ENCODE results near the gene ADAMTS18. TPM values are rescaled to one million over a fixed set of nuclear protein-coding genes. Genes with fewer than 3 reads are reported as not detected.

ADAMTS18 gene
- total and polyA plus RNA-seq, 2 donors (not counting 3 experiments of a cell fraction or from before 2014, with no cell fraction given) = 18.4 to 27.5 TPM

DNA sequence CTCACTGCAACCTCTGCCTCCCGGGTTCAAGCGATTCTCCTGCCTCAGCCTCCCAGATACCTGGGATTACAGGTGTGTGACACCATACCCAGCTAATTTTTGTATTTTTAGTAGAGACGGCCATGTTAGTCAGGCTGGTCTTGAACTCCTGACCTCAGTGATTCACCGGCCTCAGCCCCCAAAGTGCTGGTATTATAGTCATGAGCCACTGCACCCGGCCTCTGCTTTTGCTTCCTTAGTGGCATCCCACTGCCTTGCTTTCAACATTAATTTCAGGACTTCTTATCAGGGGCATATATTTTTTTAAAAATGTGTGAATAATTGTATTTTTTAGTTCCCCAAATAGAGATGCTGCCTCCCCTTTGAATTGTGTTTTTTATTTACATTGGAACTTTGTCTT, 136.8 kb downstream of the ADAMTS18 start:
- Histone ChIP-seq H3K36me3 (ENCODE audit: control insufficient read depth in 2 of 2, extremely low read depth in 1 of 2, insufficient read depth in 2 of 2, low read length in 2 of 2) (peaks cover 0 to 9% of the 10 kb centered on the region in 2 experiments), H3K4me2 (ENCODE audit: insufficient read depth, low read length) (peak overlapping the region; percentile 18), H3K9ac (replicated peaks; ENCODE audit: extremely low read depth, insufficient read depth, low read length) (peak overlapping the region; percentile 78), H3K4me1 (ENCODE audit: control insufficient read depth, extremely low read depth, insufficient read depth, low read length) (peaks cover 44% of the 10 kb centered on the region), H3K27ac (ENCODE audit: insufficient read depth, low read depth, low read length) (peak overlapping the region; percentile 98), H3K27me3 (ENCODE audit: control insufficient read depth in 2 of 2, insufficient read depth in 2 of 2, low read length in 2 of 2) (no peaks in the 10 kb centered on the region), H3K79me2 (ENCODE audit: control insufficient read depth, insufficient read depth, low read length) (no peaks in the 10 kb centered on the region), H3K9me3 (replicated peaks; ENCODE audit: control insufficient read depth, insufficient read depth, low read length) (no peaks in the 10 kb centered on the region), H2AFZ (ENCODE audit: low read depth, low read length) (no peak overlapping the region), H3K4me3 (replicated peaks in 1 of 3; ENCODE audit: insufficient read depth in 1 of 3, low read depth in 1 of 3, low read length in 3 of 3) (no peak overlapping the region), H4K20me1 (replicated peaks; ENCODE audit: control insufficient read depth, extremely low read depth, insufficient read depth, low read length) (no peaks in the 10 kb centered on the region), H3K9me1 (replicated peaks; ENCODE audit: control insufficient read depth, extremely low read depth, insufficient read depth, low read length) (no peaks in the 10 kb centered on the region)
- no TSS peak for BruUV-seq (replicated peaks)
- peak; percentile 60 for DNase-seq (ENCODE audit: low read depth, low spot score)
- TF ChIP-seq FOS (IDR thresholded peaks at IDR 0.05; ENCODE audit: borderline replicate concordance, insufficient read depth, low read length) = peak; percentile 39
- TF ChIP-seq, protein P1, sequence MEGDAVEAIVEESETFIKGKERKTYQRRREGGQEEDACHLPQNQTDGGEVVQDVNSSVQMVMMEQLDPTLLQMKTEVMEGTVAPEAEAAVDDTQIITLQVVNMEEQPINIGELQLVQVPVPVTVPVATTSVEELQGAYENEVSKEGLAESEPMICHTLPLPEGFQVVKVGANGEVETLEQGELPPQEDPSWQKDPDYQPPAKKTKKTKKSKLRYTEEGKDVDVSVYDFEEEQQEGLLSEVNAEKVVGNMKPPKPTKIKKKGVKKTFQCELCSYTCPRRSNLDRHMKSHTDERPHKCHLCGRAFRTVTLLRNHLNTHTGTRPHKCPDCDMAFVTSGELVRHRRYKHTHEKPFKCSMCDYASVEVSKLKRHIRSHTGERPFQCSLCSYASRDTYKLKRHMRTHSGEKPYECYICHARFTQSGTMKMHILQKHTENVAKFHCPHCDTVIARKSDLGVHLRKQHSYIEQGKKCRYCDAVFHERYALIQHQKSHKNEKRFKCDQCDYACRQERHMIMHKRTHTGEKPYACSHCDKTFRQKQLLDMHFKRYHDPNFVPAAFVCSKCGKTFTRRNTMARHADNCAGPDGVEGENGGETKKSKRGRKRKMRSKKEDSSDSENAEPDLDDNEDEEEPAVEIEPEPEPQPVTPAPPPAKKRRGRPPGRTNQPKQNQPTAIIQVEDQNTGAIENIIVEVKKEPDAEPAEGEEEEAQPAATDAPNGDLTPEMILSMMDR (IDR thresholded peaks at IDR 0.05; ENCODE audit: extremely low read depth in 1 of 2, insufficient read depth in 1 of 2, low read depth in 1 of 2, low read length in 2 of 2) = no peak
- dilution Hi-C loops (cut with MboI; ENCODE audit: extremely low pct_ligation_motif_present, low sequenced_read_pairs) (no loop called here), intact Hi-C loops (cut with micrococcal nuclease) (loop anchor here (1.0 to 2.0 kb wide), 11 partner anchors 10 to 801 kb away; partner anchors contain the start of gene WWOX)
- ChIA-PET CTCF (no interaction called here), POLR2A (no interaction called here)
- FAIRE-seq = peak; percentile 8

DNA sequence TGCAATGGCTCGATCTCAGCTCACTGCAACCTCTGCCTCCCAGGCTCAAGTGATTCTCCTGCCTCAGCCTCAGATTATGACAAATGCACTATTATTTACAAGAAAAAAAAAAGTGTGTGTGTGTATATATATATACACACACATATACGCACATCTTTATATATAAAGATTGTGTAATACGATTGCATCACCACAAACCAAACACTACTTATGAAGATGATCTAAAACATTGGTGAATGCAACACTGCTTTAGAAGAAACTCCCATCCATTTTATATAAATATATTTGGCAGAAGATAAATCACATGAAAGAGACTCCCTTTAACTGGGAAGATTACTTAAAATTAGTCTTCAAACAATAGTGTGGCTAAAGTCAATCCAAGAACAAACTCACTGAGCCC, 138.9 kb downstream of the ADAMTS18 start:
- Histone ChIP-seq H3K4me3 (replicated peaks in 1 of 3; ENCODE audit: insufficient read depth in 1 of 3, low read depth in 1 of 3, low read length in 3 of 3) (no peak overlapping the region), H4K20me1 (replicated peaks; ENCODE audit: control insufficient read depth, extremely low read depth, insufficient read depth, low read length) (no peaks in the 10 kb centered on the region), H3K9ac (replicated peaks; ENCODE audit: extremely low read depth, insufficient read depth, low read length) (no peak overlapping the region), H3K27me3 (ENCODE audit: control insufficient read depth in 2 of 2, insufficient read depth in 2 of 2, low read length in 2 of 2) (no peaks in the 10 kb centered on the region), H3K9me3 (replicated peaks; ENCODE audit: control insufficient read depth, insufficient read depth, low read length) (no peaks in the 10 kb centered on the region), H3K4me1 (ENCODE audit: control insufficient read depth, extremely low read depth, insufficient read depth, low read length) (peaks cover 36% of the 10 kb centered on the region), H2AFZ (ENCODE audit: low read depth, low read length) (no peak overlapping the region), H3K36me3 (ENCODE audit: control insufficient read depth in 2 of 2, extremely low read depth in 1 of 2, insufficient read depth in 2 of 2, low read length in 2 of 2) (peaks cover 0 to 16% of the 10 kb centered on the region in 2 experiments), H3K27ac (ENCODE audit: insufficient read depth, low read depth, low read length) (no peak overlapping the region), H3K9me1 (replicated peaks; ENCODE audit: control insufficient read depth, extremely low read depth, insufficient read depth, low read length) (no peaks in the 10 kb centered on the region), H3K4me2 (ENCODE audit: insufficient read depth, low read length) (no peak overlapping the region), H3K79me2 (ENCODE audit: control insufficient read depth, insufficient read depth, low read length) (no peaks in the 10 kb centered on the region)
- dilution Hi-C loops (cut with MboI; ENCODE audit: extremely low pct_ligation_motif_present, low sequenced_read_pairs) = no loop called here
- no TSS peak for BruUV-seq (replicated peaks)
- FAIRE-seq (no peak), DNase-seq (ENCODE audit: low read depth, low spot score) (no peak)
- POLR2A ChIA-PET = no interaction called here
- no peak for TF ChIP-seq POLR2AphosphoS5 (IDR thresholded peaks at IDR 0.05; ENCODE audit: insufficient read depth, low read depth, low read length)
- TF ChIP-seq POLR2A (IDR thresholded peaks at IDR 0.05; ENCODE audit: low read depth, low read length) = no peak
- no peak for TF ChIP-seq EZH2 (IDR thresholded peaks at IDR 0.05; ENCODE audit: borderline replicate concordance, low read depth, low read length, severe bottlenecking)
- TF ChIP-seq MYC (IDR thresholded peaks at IDR 0.05; ENCODE audit: low read depth, low read length) = no peak
- TF ChIP-seq JUN (IDR thresholded peaks at IDR 0.05; ENCODE audit: borderline replicate concordance, insufficient read depth, insufficient read length, low read depth) = no peak
- no peak for TF ChIP-seq FOS (IDR thresholded peaks at IDR 0.05; ENCODE audit: borderline replicate concordance, insufficient read depth, low read length)
- TF ChIP-seq, protein P2, sequence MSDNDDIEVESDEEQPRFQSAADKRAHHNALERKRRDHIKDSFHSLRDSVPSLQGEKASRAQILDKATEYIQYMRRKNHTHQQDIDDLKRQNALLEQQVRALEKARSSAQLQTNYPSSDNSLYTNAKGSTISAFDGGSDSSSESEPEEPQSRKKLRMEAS (IDR thresholded peaks at IDR 0.05; ENCODE audit: insufficient read depth, insufficient read length) = no peak
- TF ChIP-seq, protein P1 (IDR thresholded peaks at IDR 0.05; ENCODE audit: extremely low read depth in 1 of 2, insufficient read depth in 1 of 2, low read depth in 1 of 2, low read length in 2 of 2) = no peak
- no peak for TF ChIP-seq GATA2 (IDR thresholded peaks at IDR 0.05; ENCODE audit: insufficient read depth, insufficient read length, low read depth, low read length)
- CTCF ChIA-PET = no interaction called here
- intact Hi-C loops (cut with micrococcal nuclease) = no loop called here
